ENCODE results near the gene SYTL2. TPM values are rescaled to one million over a fixed set of nuclear protein-coding genes. Genes with fewer than 3 reads are reported as not detected.

The SYTL2 gene
- total RNA-seq, 4 donors from 2014 or later = 14.3 to 27.7 (median 20.9) TPM

- TF ChIP-seq CTCF (IDR thresholded peaks at IDR 0.05; ENCODE audit: low read depth) = no peak
Observed at GRCh38 chr11:85755285-85755684, 55.7 kb downstream of the SYTL2 start.

- TF ChIP-seq CTCF (IDR thresholded peaks at IDR 0.05; ENCODE audit: low read depth) = no peak
Observed at GRCh38 chr11:85752890-85753581, 57.9 kb downstream of the SYTL2 start.

GRCh38 chr11:85752201-85752889, 58.6 kb downstream of the SYTL2 start:
- TF ChIP-seq CTCF (IDR thresholded peaks at IDR 0.05; ENCODE audit: low read depth) = no peak

- no peak for TF ChIP-seq CTCF (IDR thresholded peaks at IDR 0.05; ENCODE audit: low read depth)
Observed at GRCh38 chr11:85751724-85752123, 59.2 kb downstream of the SYTL2 start.

GRCh38 chr11:85750646-85751045, 60.3 kb downstream of the SYTL2 start:
- TF ChIP-seq CTCF (IDR thresholded peaks at IDR 0.05; ENCODE audit: low read depth) = no peak

GRCh38 chr11:85749884-85750283, 61.1 kb downstream of the SYTL2 start:
- no peak for TF ChIP-seq CTCF (IDR thresholded peaks at IDR 0.05; ENCODE audit: low read depth)

GRCh38 chr11:85749287-85749834, 61.6 kb downstream of the SYTL2 start:
- no peak for TF ChIP-seq CTCF (IDR thresholded peaks at IDR 0.05; ENCODE audit: low read depth)

All from subcutaneous adipose tissue (tissue), 4 donors.